H1 (cell line): ENCODE measurements around the gene HOXB7. TPM values are rescaled to one million over a fixed set of nuclear protein-coding genes. Genes with fewer than 3 reads are reported as not detected.
A peak's percentile ranks its signal among the peaks of the same experiment; 100 is the strongest.

Source experiments
- CBX5 ChIP-seq: fragments of 300-800, 300-1000 bp; sonication (generic); IDR thresholded peaks from 2 replicates; pipeline ENCODE4 v1.7.1; 2016; ENCODE audit warnings: antibody characterized with exemption, low read length, low read depth
- CHD1 ChIP-seq: IDR thresholded peaks from 2 replicates; pipeline ENCODE4 v1.6.1; 2012; ENCODE audit warnings: low read depth, low read length, improper control_type of control experiment
- EGR1 ChIP-seq: IDR thresholded peaks from 2 replicates; pipeline ENCODE4 v1.6.1; 2011; ENCODE audit warnings: low read depth, low read length, borderline replicate concordance
- EP300 ChIP-seq, 2 experiments: IDR thresholded peaks; 1 replicate in 1 of 2; 2 replicates in 1 of 2; pipeline ENCODE4 v1.6.1; 2011 to 2012; ENCODE audit warnings: low read depth in 2 of 2, low read length in 2 of 2, mild to moderate bottlenecking in 2 of 2, borderline replicate concordance in 1 of 2, inconsistent platforms in 1 of 2, moderate library complexity in 1 of 2
- EZH2 ChIP-seq: fragments of 200-600 bp; sonication (generic); IDR thresholded peaks from 2 replicates; pipeline ENCODE4 v1.7.1; 2012; ENCODE audit warnings: low read depth, mild to moderate bottlenecking, moderate library complexity, low read length, inconsistent platforms; ENCODE audit not compliant: severe bottlenecking
- HDAC2 ChIP-seq, 2 experiments: fragments of 300-600 bp in 1 of 2; sonication (generic) in 1 of 2; IDR thresholded peaks; 2 replicates each; pipeline ENCODE4 v1.6.1; 2011 to 2012; ENCODE audit warnings: low read depth in 2 of 2, low read length in 2 of 2, mild to moderate bottlenecking in 2 of 2, moderate library complexity in 2 of 2, borderline replicate concordance in 1 of 2, inconsistent platforms in 1 of 2
- KDM4A ChIP-seq: IDR thresholded peaks from one replicate; pipeline ENCODE4 v1.7.1; 2012; ENCODE audit warnings: low read depth, mild to moderate bottlenecking, moderate library complexity, low read length, inconsistent platforms; ENCODE audit not compliant: severe bottlenecking
- NRF1 ChIP-seq: IDR thresholded peaks from 2 replicates; pipeline ENCODE4 v1.6.1; 2011; ENCODE audit warnings: mild to moderate bottlenecking, low read depth, low read length, improper control_type of control experiment
- POLR2A ChIP-seq, 2 experiments: IDR thresholded peaks; 1 replicate in 1 of 2; 2 replicates in 1 of 2; pipeline ENCODE4 v1.6.1; 2011; ENCODE audit warnings: low read depth in 2 of 2, low read length in 2 of 2, mild to moderate bottlenecking in 2 of 2; ENCODE audit errors: control extremely low read depth in 1 of 2
- RNF2 ChIP-seq: fragments of 200-900, 300-1000 bp; sonication (generic); IDR thresholded peaks from 2 replicates; pipeline ENCODE4 v1.7.1; 2016; ENCODE audit warnings: borderline replicate concordance, low read depth, mild to moderate bottlenecking, antibody characterized with exemption, low read length; ENCODE audit not compliant: poor library complexity, severe bottlenecking; ENCODE audit errors: missing control alignments
- SP1 ChIP-seq: IDR thresholded peaks from 2 replicates; pipeline ENCODE4 v1.6.1; 2011; ENCODE audit warnings: low read depth, low read length
- SRF ChIP-seq: IDR thresholded peaks from 2 replicates; pipeline ENCODE4 v1.6.1; 2011; ENCODE audit warnings: mild to moderate bottlenecking, low read depth, low read length, moderate library complexity
- polyA plus RNA-seq, 7 experiments: library from polyadenylated mRNA; depleted of rRNA in 3 of 7; stranded (reverse) in 5 of 7; unstranded in 2 of 7; fragments of >200 nt in 5 of 7; fragments of 200-250 nt in 2 of 7; gene quantifications; 1 replicate in 5 of 7; 2 replicates in 1 of 7; 4 replicates in 1 of 7; pipeline versions ENCODE4 v1.2.1 to v1.2.3, GENCODE V29; 2011 to 2013; ENCODE audit warnings: missing spikeins in 2 of 7, mixed read lengths in 2 of 7
- total RNA-seq: library from RNA; stranded (reverse); fragmentation: NEBNext Ultra II Directional; extraction: Animal tissue kit (Norgen Biotek cat#: 25700); gene quantifications from 2 replicates; pipeline ENCODE4 v1.2.1, GENCODE V29; 2021

The HOXB7 gene
- total and polyA plus RNA-seq, 2 of the 8 experiments (the other 6 are each of a cell fraction or from before 2014, with no cell fraction given), result not detected

- TF ChIP-seq HDAC2 (IDR thresholded peaks at IDR 0.05; ENCODE audit: borderline replicate concordance in 1 of 2, low read depth in 2 of 2, low read length in 2 of 2), result no peak
- peak; percentile 99 for TF ChIP-seq EZH2
- no peak for TF ChIP-seq CHD1
- no peak for TF ChIP-seq EP300 (IDR thresholded peaks at IDR 0.05; ENCODE audit: borderline replicate concordance in 1 of 2, low read depth in 2 of 2, low read length in 2 of 2)
- TF ChIP-seq EGR1, result peak; percentile 30; the same call in 1 of the 2 replicates
- TF ChIP-seq CBX5, result no peak
- no peak for TF ChIP-seq SRF
- no peak for TF ChIP-seq NRF1
- TF ChIP-seq SP1, result no peak
- peak; percentile 97 for TF ChIP-seq RNF2
- TF ChIP-seq KDM4A, result no peak
- TF ChIP-seq POLR2A (IDR thresholded peaks at IDR 0.05; ENCODE audit: control extremely low read depth in 1 of 2, low read depth in 2 of 2, low read length in 2 of 2), result no peak
Observed at GRCh38 chr17:48613862-48614694, 3.3 kb upstream of the HOXB7 start (continued).
